Naive thymus-derived CD8-positive, alpha-beta T cell (primary cell): ENCODE data around the gene FGD4. TPM values are rescaled to one million over a fixed set of nuclear protein-coding genes. Genes with fewer than 3 reads are reported as not detected.

Source experiments
- ATAC-seq, 2 donors: fragments of 150-1000 bp; cut with Tn5 transposase in 1 of 2; sonication (Bioruptor Pico), chemical (Tn5 transposase) in 1 of 2; 1 replicate in 1 of 2; 2 replicates in 1 of 2; pipeline ENCODE4 v1.10.0; 2021; ENCODE audit warnings: mild to moderate bottlenecking in 2 of 2, moderate library complexity in 2 of 2
- POLR2A ChIA-PET: fragments of 350-600 bp; sonication (Branson Sonifier 250); formaldehyde crosslinking; loops from one replicate; lab custom pipeline; 2021; ENCODE audit warnings: antibody characterized with exemption; lab: Charles Lee
- DNase-seq, 10 donors: peaks; one replicate each; pipeline versions ENCODE4 v3.0.0 to v3.0.0-alpha.2; 2020 to 2022
- H3K27ac Mint-ChIP-seq, 10 donors: one replicate each; pipeline ENCODE4 v1.8.0; 2020 to 2022; ENCODE audit warnings: mild to moderate bottlenecking in 10 of 10, mixed read lengths in 10 of 10, moderate library complexity in 4 of 10, inconsistent platforms in 1 of 10
- H3K27me3 Mint-ChIP-seq, 5 donors: one replicate each; pipeline ENCODE4 v1.8.0; 2021 to 2022; ENCODE audit warnings: mixed read lengths in 5 of 5
- H3K36me3 Mint-ChIP-seq, 3 donors: one replicate each; pipeline ENCODE4 v1.8.0; 2020 to 2022; ENCODE audit warnings: mixed read lengths in 3 of 3, mild to moderate bottlenecking in 2 of 3, inconsistent platforms in 1 of 3
- H3K4me1 Mint-ChIP-seq, 4 donors: one replicate each; pipeline ENCODE4 v1.8.0; 2021 to 2022; ENCODE audit warnings: mixed read lengths in 4 of 4
- H3K4me3 Mint-ChIP-seq, 10 donors: one replicate each; pipeline ENCODE4 v1.8.0; 2020 to 2022; ENCODE audit warnings: mild to moderate bottlenecking in 10 of 10, mixed read lengths in 10 of 10, moderate library complexity in 6 of 10, inconsistent platforms in 1 of 10
- H3K9me3 Mint-ChIP-seq, 9 donors: one replicate each; pipeline ENCODE4 v1.8.0; 2020 to 2022; ENCODE audit warnings: mixed read lengths in 9 of 9, mild to moderate bottlenecking in 3 of 9, inconsistent platforms in 1 of 9, moderate library complexity in 1 of 9
- polyA plus RNA-seq, 3 donors: library from polyadenylated mRNA; unstranded; fragments of 300-500 nt; fragmentation: Illumina TruSeq; gene quantifications; one replicate each; pipeline ENCODE4 v1.2.3, GENCODE V29; 2021
- total RNA-seq, 8 experiments: library from RNA in 2 of 8; stranded (reverse) in 2 of 8; gene quantifications; one replicate each; pipeline ENCODE4 v1.2.3 and lab custom pipeline; 2021 to 2026

Gene FGD4
- under 1 TPM; 0.47 to 0.69 TPM for total RNA-seq
- polyA plus RNA-seq = under 1 TPM in 2 of 3 donors, not detected in 1; 0.05 to 0.31 TPM
- 0.07 to 1.5 (median 0.27) reads per million in 6 experiments for total RNA-seq (lab: John Stamatoyannopoulos, UW)

GRCh38 chr12:32399370-32400113, at the start of gene FGD4:
FGD4 (plus strand) TSS chr12:32399558.
- POLR2A ChIA-PET = no interaction called here
- peak; percentile 14 to 76 (median 39) for DNase-seq
- H3K27me3 Mint-ChIP-seq = peaks cover 8 to 33% (median 23%) of the 10 kb centered on the region in 5 donors
- H3K27ac Mint-ChIP-seq = peak within 1 kb of the TSS in 1 of 10 donors; percentile 64
- H3K9me3 Mint-ChIP-seq = no peaks in the 10 kb centered on the region
- peaks cover 0 to 19% (median 10%) of the 10 kb centered on the region in 4 donors for H3K4me1 Mint-ChIP-seq
- peak; percentile 78 to 88 for ATAC-seq
- H3K4me3 Mint-ChIP-seq = peak within 1 kb of the TSS; percentile 81 to 94 (median 90)
- H3K36me3 Mint-ChIP-seq = no peaks in the 10 kb centered on the region

- H3K27ac Mint-ChIP-seq = no peak overlapping the region
- DNase-seq (no peak), ATAC-seq (no peak)
- peaks cover 0 to 8% (median 2%) of the 10 kb centered on the region in 3 donors for H3K36me3 Mint-ChIP-seq
- H3K4me1 Mint-ChIP-seq = no peaks in the 10 kb centered on the region
- no peaks in the 10 kb centered on the region for H3K27me3 Mint-ChIP-seq
- H3K4me3 Mint-ChIP-seq = no peak overlapping the region
- POLR2A ChIA-PET = no interaction called here
- H3K9me3 Mint-ChIP-seq = no peaks in the 10 kb centered on the region
Measured at GRCh38 chr12:32353540-32353939, 45.8 kb upstream of the FGD4 start.

- DNase-seq (no peak), ATAC-seq (no peak)
- Mint-ChIP-seq H3K27ac (no peak overlapping the region), H3K4me3 (no peak overlapping the region), H3K27me3 (no peaks in the 10 kb centered on the region), H3K4me1 (no peaks in the 10 kb centered on the region), H3K9me3 (no peaks in the 10 kb centered on the region), H3K36me3 (peaks cover 0 to 4% (median 2%) of the 10 kb centered on the region in 3 donors)
- POLR2A ChIA-PET = no interaction called here
Measured at GRCh38 chr12:32357601-32358249, 41.6 kb upstream of the FGD4 start.

GRCh38 chr12:32360956-32361355, 38.4 kb upstream of the FGD4 start:
- H3K9me3 Mint-ChIP-seq = no peaks in the 10 kb centered on the region
- no peaks in the 10 kb centered on the region for H3K4me1 Mint-ChIP-seq
- H3K4me3 Mint-ChIP-seq = no peak overlapping the region
- ATAC-seq (no peak), DNase-seq (no peak)
- no peak overlapping the region for H3K27ac Mint-ChIP-seq
- peaks cover 0 to 2% (median 2%) of the 10 kb centered on the region in 3 donors for H3K36me3 Mint-ChIP-seq
- POLR2A ChIA-PET = no interaction called here
- no peaks in the 10 kb centered on the region for H3K27me3 Mint-ChIP-seq

GRCh38 chr12:32362892-32363291, 36.5 kb upstream of the FGD4 start:
- no peak overlapping the region for H3K4me3 Mint-ChIP-seq
- no peaks in the 10 kb centered on the region for H3K4me1 Mint-ChIP-seq
- H3K27me3 Mint-ChIP-seq = no peaks in the 10 kb centered on the region
- no peak overlapping the region for H3K27ac Mint-ChIP-seq
- DNase-seq (no peak), ATAC-seq (no peak)
- H3K9me3 Mint-ChIP-seq = no peaks in the 10 kb centered on the region
- no peaks in the 10 kb centered on the region for H3K36me3 Mint-ChIP-seq
- POLR2A ChIA-PET = interaction anchor here (0.7 kb wide), 1 partner anchor 1659 kb away, joined by 4 read pairs; the partner anchor contains the start of gene ALG10

GRCh38 chr12:32365473-32366064, 33.8 kb upstream of the FGD4 start:
- Mint-ChIP-seq H3K27ac (no peak overlapping the region), H3K9me3 (no peaks in the 10 kb centered on the region), H3K4me1 (no peaks in the 10 kb centered on the region), H3K27me3 (no peaks in the 10 kb centered on the region), H3K36me3 (no peaks in the 10 kb centered on the region), H3K4me3 (no peak overlapping the region)
- peak in 1 of 2 donors; percentile 49 for ATAC-seq
- POLR2A ChIA-PET = interaction anchor here (0.6 kb wide), 1 partner anchor 1656 kb away, joined by 5 read pairs; no protein-coding TSS in a partner anchor
- peak in 8 of 10 donors; percentile 8 to 66 (median 32) for DNase-seq

- H3K9me3 Mint-ChIP-seq = no peaks in the 10 kb centered on the region
- ATAC-seq (no peak), DNase-seq (no peak)
- no peak overlapping the region for H3K27ac Mint-ChIP-seq
- POLR2A ChIA-PET = no interaction called here
- no peaks in the 10 kb centered on the region for H3K27me3 Mint-ChIP-seq
- H3K36me3 Mint-ChIP-seq = no peaks in the 10 kb centered on the region
- H3K4me1 Mint-ChIP-seq = no peaks in the 10 kb centered on the region
- no peak overlapping the region for H3K4me3 Mint-ChIP-seq
Measured at GRCh38 chr12:32366714-32367113, 32.6 kb upstream of the FGD4 start.

- no peak for DNase-seq
- H3K4me3 Mint-ChIP-seq = no peak overlapping the region
- H3K27ac Mint-ChIP-seq = peak overlapping the region in 1 of 10 donors; percentile 48
- no peaks in the 10 kb centered on the region for H3K4me1 Mint-ChIP-seq
- H3K36me3 Mint-ChIP-seq = no peaks in the 10 kb centered on the region
- no peaks in the 10 kb centered on the region for H3K9me3 Mint-ChIP-seq
- no peak for ATAC-seq
- H3K27me3 Mint-ChIP-seq = no peaks in the 10 kb centered on the region
- POLR2A ChIA-PET = no interaction called here
Measured at GRCh38 chr12:32367381-32367780, 32.0 kb upstream of the FGD4 start.

- H3K4me3 Mint-ChIP-seq = no peak overlapping the region
- DNase-seq (peak in 1 of 10 donors; percentile 54), ATAC-seq (no peak)
- no peak overlapping the region for H3K27ac Mint-ChIP-seq
- no peaks in the 10 kb centered on the region for H3K27me3 Mint-ChIP-seq
- POLR2A ChIA-PET = no interaction called here
- H3K9me3 Mint-ChIP-seq = no peaks in the 10 kb centered on the region
- no peaks in the 10 kb centered on the region for H3K36me3 Mint-ChIP-seq
- no peaks in the 10 kb centered on the region for H3K4me1 Mint-ChIP-seq
Measured at GRCh38 chr12:32369202-32369601, 30.2 kb upstream of the FGD4 start.

GRCh38 chr12:32377344-32378055, 21.9 kb upstream of the FGD4 start:
- no peak overlapping the region for H3K4me3 Mint-ChIP-seq
- H3K4me1 Mint-ChIP-seq = no peaks in the 10 kb centered on the region
- no peak overlapping the region for H3K27ac Mint-ChIP-seq
- no peak for DNase-seq
- peaks cover 0 to 3% (median 3%) of the 10 kb centered on the region in 3 donors for H3K36me3 Mint-ChIP-seq
- no peaks in the 10 kb centered on the region for H3K9me3 Mint-ChIP-seq
- no peaks in the 10 kb centered on the region for H3K27me3 Mint-ChIP-seq
- POLR2A ChIA-PET = no interaction called here
- no peak for ATAC-seq

GRCh38 chr12:32379213-32379612, 20.1 kb upstream of the FGD4 start:
- Mint-ChIP-seq H3K4me1 (no peaks in the 10 kb centered on the region), H3K9me3 (no peaks in the 10 kb centered on the region), H3K36me3 (peaks cover 0 to 3% (median 3%) of the 10 kb centered on the region in 3 donors), H3K4me3 (no peak overlapping the region), H3K27ac (no peak overlapping the region), H3K27me3 (no peaks in the 10 kb centered on the region)
- no peak for DNase-seq
- ATAC-seq = no peak
- POLR2A ChIA-PET = interaction anchor here (0.6 kb wide), 1 partner anchor 812 kb away, joined by 5 read pairs; no protein-coding TSS in a partner anchor

GRCh38 chr12:32379667-32380066, 19.7 kb upstream of the FGD4 start:
- no peaks in the 10 kb centered on the region for H3K27me3 Mint-ChIP-seq
- POLR2A ChIA-PET = interaction anchor here (0.6 kb wide), 1 partner anchor 812 kb away, joined by 5 read pairs; no protein-coding TSS in a partner anchor
- H3K36me3 Mint-ChIP-seq = peaks cover 0 to 3% (median 3%) of the 10 kb centered on the region in 3 donors
- H3K27ac Mint-ChIP-seq = no peak overlapping the region
- no peaks in the 10 kb centered on the region for H3K9me3 Mint-ChIP-seq
- DNase-seq (no peak), ATAC-seq (no peak)
- H3K4me1 Mint-ChIP-seq = no peaks in the 10 kb centered on the region
- no peak overlapping the region for H3K4me3 Mint-ChIP-seq
